ENCODE data around the gene MYB.
A peak's percentile ranks its signal among the peaks of the same experiment; 100 is the strongest.

Gene MYB

GRCh38 chr6:135222623-135223022 is 41.5 kb downstream of the MYB start:
- no peak overlapping the region for H3K27ac ChIP-seq
- TF ChIP-seq ZFX (IDR thresholded peaks at IDR 0.05) (no peak), CTCF (conservative IDR thresholded peaks at IDR 0.05) (no peak)

- no peak overlapping the region for H3K27ac ChIP-seq
- TF ChIP-seq ZFX (IDR thresholded peaks at IDR 0.05) (no peak), CTCF (conservative IDR thresholded peaks at IDR 0.05) (no peak)
Observed at GRCh38 chr6:135224037-135224647, 43.0 kb downstream of the MYB start.

- TF ChIP-seq ZFX (IDR thresholded peaks at IDR 0.05) (no peak), CTCF (conservative IDR thresholded peaks at IDR 0.05) (no peak)
- peak overlapping the region; percentile 39; the same call in 1 of the 2 replicates for H3K27ac ChIP-seq
Observed at GRCh38 chr6:135225911-135226310, 44.8 kb downstream of the MYB start.

- TF ChIP-seq CTCF (conservative IDR thresholded peaks at IDR 0.05) (no peak), ZFX (IDR thresholded peaks at IDR 0.05) (no peak)
- H3K27ac ChIP-seq: no peak overlapping the region
Observed at GRCh38 chr6:135226537-135226936, 45.4 kb downstream of the MYB start.

- no peak overlapping the region for H3K27ac ChIP-seq
- TF ChIP-seq CTCF (conservative IDR thresholded peaks at IDR 0.05) (no peak), ZFX (IDR thresholded peaks at IDR 0.05) (no peak)
Observed at GRCh38 chr6:135227349-135227748, 46.2 kb downstream of the MYB start.

GRCh38 chr6:135227758-135228157 is 46.6 kb downstream of the MYB start:
- H3K27ac ChIP-seq: no peak overlapping the region
- TF ChIP-seq ZFX (IDR thresholded peaks at IDR 0.05) (no peak), CTCF (conservative IDR thresholded peaks at IDR 0.05) (no peak)

GRCh38 chr6:135228486-135228885 is 47.4 kb downstream of the MYB start:
- no peak overlapping the region for H3K27ac ChIP-seq
- no peak for TF ChIP-seq CTCF (conservative IDR thresholded peaks at IDR 0.05)
